Liver (tissue), 9 donors: ENCODE data around the gene PGC. TPM values are rescaled to one million over a fixed set of nuclear protein-coding genes. Genes with fewer than 3 reads are reported as not detected.
A peak's percentile ranks its signal among the peaks of the same experiment; 100 is the strongest.

Experiments
- DNase-seq: peaks from one replicate; pipeline ENCODE4 v3.0.0-alpha.2; 2017; ENCODE audit warnings: low spot score
- H3K27ac ChIP-seq, 2 donors: one replicate each; pipeline ENCODE4 v1.7.0; 2013; ENCODE audit warnings: inconsistent platforms in 2 of 2, low read length in 2 of 2, control low read depth in 1 of 2, low read depth in 1 of 2, mild to moderate bottlenecking in 1 of 2
- H3K27me3 ChIP-seq, 4 donors: one replicate each; pipeline versions ENCODE4 v1.6.1 to v1.7.0; 2013; ENCODE audit warnings: low read length in 3 of 4, inconsistent platforms in 1 of 4, mild to moderate bottlenecking in 1 of 4, moderate library complexity in 1 of 4; ENCODE audit not compliant: control insufficient read depth in 4 of 4, insufficient read depth in 4 of 4
- H3K36me3 ChIP-seq, 4 donors: one replicate each; pipeline versions ENCODE4 v1.6.1 to v1.7.0; 2013; ENCODE audit warnings: low read length in 3 of 4, mild to moderate bottlenecking in 3 of 4, low read depth in 1 of 4, moderate library complexity in 1 of 4; ENCODE audit not compliant: control insufficient read depth in 4 of 4, insufficient read depth in 3 of 4
- H3K4me1 ChIP-seq, 4 donors: one replicate each; pipeline versions ENCODE4 v1.6.1 to v1.7.0; 2013; ENCODE audit warnings: low read length in 3 of 4, mild to moderate bottlenecking in 3 of 4, moderate library complexity in 1 of 4; ENCODE audit not compliant: control insufficient read depth in 4 of 4, insufficient read depth in 4 of 4
- H3K4me3 ChIP-seq, 3 donors: one replicate each; pipeline versions ENCODE4 v1.6.1 to v1.7.0; 2013; ENCODE audit warnings: low read length in 3 of 3, control low read depth in 1 of 3, low read depth in 1 of 3, mild to moderate bottlenecking in 1 of 3
- H3K9ac ChIP-seq, 2 donors: one replicate each; pipeline ENCODE4 v1.7.0; 2013; ENCODE audit warnings: low read length in 2 of 2, mild to moderate bottlenecking in 2 of 2, moderate library complexity in 2 of 2, control low read depth in 1 of 2, low read depth in 1 of 2
- H3K9me3 ChIP-seq, 4 donors: one replicate each; pipeline versions ENCODE4 v1.6.1 to v1.7.0; 2013; ENCODE audit warnings: low read length in 3 of 4; ENCODE audit not compliant: control insufficient read depth in 4 of 4
- ATF3 ChIP-seq: IDR thresholded peaks from 2 replicates; pipeline ENCODE4 v1.6.1; 2016; ENCODE audit warnings: antibody characterized with exemption
- FOXA2 ChIP-seq: IDR thresholded peaks from 2 replicates; pipeline ENCODE4 v1.6.1; 2016; ENCODE audit warnings: antibody characterized with exemption
- GABPA ChIP-seq, 2 donors: IDR thresholded peaks in 1 of 2; conservative IDR thresholded peaks in 1 of 2; 2 replicates each; pipeline ENCODE4 v1.6.1; 2016; ENCODE audit warnings: antibody characterized with exemption in 2 of 2, mild to moderate bottlenecking in 1 of 2, moderate library complexity in 1 of 2
- HNF4A ChIP-seq, 2 donors: conservative IDR thresholded peaks; 2 replicates each; pipeline ENCODE4 v1.6.1; 2016; ENCODE audit warnings: antibody characterized with exemption in 2 of 2, mild to moderate bottlenecking in 2 of 2
- JUND ChIP-seq, 2 donors: IDR thresholded peaks; 2 replicates each; pipeline ENCODE4 v1.6.1; 2016; ENCODE audit warnings: antibody characterized with exemption in 2 of 2
- RAD21 ChIP-seq, 2 donors: IDR thresholded peaks; 2 replicates each; pipeline ENCODE4 v1.6.1; 2016; ENCODE audit warnings: antibody characterized with exemption in 2 of 2, mild to moderate bottlenecking in 2 of 2
- REST ChIP-seq: IDR thresholded peaks from 2 replicates; pipeline ENCODE4 v1.6.1; 2016; ENCODE audit warnings: antibody characterized with exemption, mild to moderate bottlenecking
- RXRA ChIP-seq, 2 donors: IDR thresholded peaks; 2 replicates each; pipeline ENCODE4 v1.6.1; 2017 to 2018; ENCODE audit warnings: antibody characterized with exemption in 2 of 2, mild to moderate bottlenecking in 1 of 2
- SP1 ChIP-seq: IDR thresholded peaks from 2 replicates; pipeline ENCODE4 v1.6.1; 2018; ENCODE audit warnings: antibody characterized with exemption, mild to moderate bottlenecking
- TAF1 ChIP-seq: conservative IDR thresholded peaks from 2 replicates; pipeline ENCODE4 v1.6.1; 2016; ENCODE audit warnings: antibody characterized with exemption, mild to moderate bottlenecking
- WGBS: extraction: QIAGEN DNeasy Blood & Tissue Kit; methylation state at CpG from one replicate; pipeline ENCODE4 v1.1.7; 2013; 5-methylcytosine and 5-hydroxymethylcytosine counted together
- polyA plus RNA-seq, 2 donors: library from polyadenylated mRNA; stranded (reverse) in 1 of 2; unstranded in 1 of 2; fragments of 200-250 nt in 1 of 2; fragments of >200 nt in 1 of 2; fragmentation: Nextera tagmentation in 1 of 2; extraction: Ambion mirVana in 1 of 2; gene quantifications; one replicate each; pipeline versions ENCODE4 v1.2.1 to v1.2.3, GENCODE V29; 2013 to 2015
- total RNA-seq, 2 donors: library from RNA; depleted of rRNA; stranded (reverse); fragments of >200 nt; gene quantifications; one replicate each; pipeline ENCODE4 v1.2.3, GENCODE V29; 2014
- donor health status: healthy.
- donor health status: healthy.
- donor health status: healthy.
- donor health status: healthy.
- donor health status: healthy.

PGC gene
- total and polyA plus RNA-seq, 4 donors = 0.05 to 0.18 TPM; not detected in 2

- no peak overlapping the region for H3K27ac ChIP-seq
- DNase-seq = no peak
- H3K9ac ChIP-seq = no peak overlapping the region
- H3K4me3 ChIP-seq = no peak overlapping the region
- no peaks in the 10 kb centered on the region for H3K9me3 ChIP-seq
- H3K36me3 ChIP-seq = no peaks in the 10 kb centered on the region
- H3K4me1 ChIP-seq = peaks cover 4 to 19% (median 17%) of the 10 kb centered on the region in 4 donors
- TF ChIP-seq SP1 (no peak), TAF1 (no peak)
- WGBS = 94% methylated on average over 14 of the region's 14 CpGs
- no peaks in the 10 kb centered on the region for H3K27me3 ChIP-seq
Observed at GRCh38 chr6:41714556-41715273, 32.5 kb downstream of the PGC start.

- peaks cover 4 to 19% (median 17%) of the 10 kb centered on the region in 4 donors for H3K4me1 ChIP-seq
Observed at GRCh38 chr6:41713650-41714291, 33.4 kb downstream of the PGC start.

DNA sequence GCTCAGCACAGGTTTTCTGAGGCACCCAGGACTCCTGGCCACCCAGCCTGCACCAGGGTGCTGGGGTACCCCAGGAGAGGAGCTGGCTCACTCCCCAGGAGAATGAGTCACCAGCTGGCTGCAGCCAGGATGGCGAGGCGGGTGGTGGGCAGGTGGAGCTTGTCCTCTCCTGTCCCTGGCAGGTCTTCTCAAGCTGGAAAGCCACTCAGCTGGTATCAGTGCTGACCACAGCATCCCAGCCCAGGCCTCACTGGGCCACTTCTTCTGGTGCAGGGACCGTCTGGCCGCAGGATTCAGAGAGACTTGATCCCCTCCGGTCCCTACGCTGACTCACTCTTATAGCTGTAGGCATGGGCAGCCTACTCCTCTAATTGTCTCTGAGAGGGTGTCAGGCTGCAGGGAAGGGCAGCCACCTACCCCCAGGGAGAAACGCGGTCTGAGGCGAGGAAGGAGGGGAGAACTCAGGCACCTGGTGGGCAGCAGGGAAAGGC is 34.0 kb downstream of the PGC start:
- H3K36me3 ChIP-seq = no peaks in the 10 kb centered on the region
- 63% methylated on average over 9 of the region's 9 CpGs for WGBS
- peaks cover 4 to 19% (median 17%) of the 10 kb centered on the region in 4 donors for H3K4me1 ChIP-seq
- H3K9me3 ChIP-seq = no peaks in the 10 kb centered on the region
- no peak overlapping the region for H3K4me3 ChIP-seq
- H3K27ac ChIP-seq = peak overlapping the region; percentile 48 to 65
- no peak for DNase-seq
- H3K9ac ChIP-seq = no peak overlapping the region
- TF ChIP-seq SP1 (no peak), JUND (IDR thresholded peaks at IDR 0.05) (peak; percentile 91 to 97), HNF4A (conservative IDR thresholded peaks at IDR 0.05) (peak in 1 of 2 donors; percentile 27), ATF3 (peak; percentile 89), RAD21 (IDR thresholded peaks at IDR 0.05) (no peak), GABPA (IDR thresholded peaks at IDR 0.05 in 1 of 2, conservative IDR thresholded peaks at IDR 0.05 in 1 of 2) (no peak), RXRA (IDR thresholded peaks at IDR 0.05) (peak in 1 of 2 donors; percentile 25), FOXA2 (no peak)
- no peaks in the 10 kb centered on the region for H3K27me3 ChIP-seq

More at GRCh38 chr6:41713650-41714291, 33.4 kb downstream of the PGC start:
- 88% methylated on average over 14 of the region's 14 CpGs for WGBS
- no peaks in the 10 kb centered on the region for H3K27me3 ChIP-seq
- no peak overlapping the region for H3K4me3 ChIP-seq
- no peaks in the 10 kb centered on the region for H3K36me3 ChIP-seq
- DNase-seq = no peak
- TF ChIP-seq ATF3 (no peak), REST (no peak)
- peak overlapping the region in 1 of 2 donors; percentile 65 for H3K27ac ChIP-seq
- H3K9ac ChIP-seq = no peak overlapping the region
- no peaks in the 10 kb centered on the region for H3K9me3 ChIP-seq
